CD4-positive, alpha-beta T cell treated with Interferon alpha-2 for 1 hour (primary cell): ENCODE measurements around the gene COL19A1.
"Not testable (repeated sequence)": the region's sequence is repeated elsewhere in the genome, so short reads cannot be mapped to it uniquely, and the experiment has no call there.

Experiments used
- DNase-seq, 2 donors: peaks; one replicate each; pipeline ENCODE4 v3.0.0-alpha.2; 2020 to 2022

Gene COL19A1

GRCh38 chr6:69973763-69974162 lies 107.4 kb downstream of the COL19A1 start:
- DNase-seq: no peak

GRCh38 chr6:69974193-69974592 lies 107.8 kb downstream of the COL19A1 start:
- DNase-seq: no peak

- DNase-seq: no peak
Measured at GRCh38 chr6:69976591-69977090, 110.3 kb downstream of the COL19A1 start.

- no peak for DNase-seq
Measured at GRCh38 chr6:69980624-69981023, 114.3 kb downstream of the COL19A1 start.

GRCh38 chr6:69984506-69984905 lies 118.2 kb downstream of the COL19A1 start:
- no peak for DNase-seq

DNA sequence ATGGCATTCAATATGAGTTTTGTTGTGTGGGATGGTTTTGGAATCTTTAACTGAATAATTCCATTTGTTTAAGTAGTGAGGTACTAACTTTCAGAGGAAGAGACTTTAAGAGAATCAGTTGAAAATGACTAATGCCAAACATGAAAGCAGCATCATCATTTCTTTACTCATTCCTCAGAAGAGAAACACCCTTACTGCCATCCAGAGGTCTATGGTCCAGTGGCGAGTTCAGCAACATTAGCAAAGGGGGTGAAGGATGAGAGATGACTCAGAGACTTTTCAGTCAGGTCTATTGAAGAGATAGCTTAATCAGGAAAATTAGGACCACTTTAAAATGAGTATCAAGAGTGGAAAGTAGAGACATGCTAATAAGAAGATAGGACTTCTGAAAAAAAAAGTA lies 118.8 kb downstream of the COL19A1 start:
- no peak for DNase-seq

- no peak for DNase-seq
Measured at GRCh38 chr6:69987550-69987949, 121.2 kb downstream of the COL19A1 start.

GRCh38 chr6:69988458-69989126 lies 122.2 kb downstream of the COL19A1 start:
- DNase-seq: no peak

- no peak for DNase-seq
Measured at GRCh38 chr6:69994251-69994650, 127.9 kb downstream of the COL19A1 start.

DNA sequence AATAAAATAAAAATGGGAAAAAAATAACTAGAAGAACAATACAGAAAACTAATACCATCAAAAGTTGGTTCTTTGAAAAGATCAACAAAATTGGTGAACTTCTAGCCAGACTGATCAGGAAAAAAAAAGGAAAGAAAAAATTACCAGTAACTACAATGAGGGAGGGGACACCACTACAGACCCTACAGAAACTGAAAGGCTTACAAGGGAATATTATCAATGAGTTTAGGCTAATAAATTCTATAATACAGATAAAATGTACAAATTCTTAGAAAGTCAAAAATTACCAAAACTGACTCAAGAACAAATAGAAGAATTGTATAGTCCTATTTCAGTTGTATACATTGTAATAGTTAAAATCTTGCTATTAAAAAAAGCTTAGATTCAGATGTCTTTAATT lies 141.8 kb downstream of the COL19A1 start:
- no peak for DNase-seq

GRCh38 chr6:70010339-70010738 lies 144.0 kb downstream of the COL19A1 start:
- not testable (repeated sequence) for DNase-seq

- DNase-seq: not testable (repeated sequence)
Measured at GRCh38 chr6:70023201-70023600, 156.8 kb downstream of the COL19A1 start.

- no peak for DNase-seq
Measured at GRCh38 chr6:70028246-70028645, 161.9 kb downstream of the COL19A1 start.

DNA sequence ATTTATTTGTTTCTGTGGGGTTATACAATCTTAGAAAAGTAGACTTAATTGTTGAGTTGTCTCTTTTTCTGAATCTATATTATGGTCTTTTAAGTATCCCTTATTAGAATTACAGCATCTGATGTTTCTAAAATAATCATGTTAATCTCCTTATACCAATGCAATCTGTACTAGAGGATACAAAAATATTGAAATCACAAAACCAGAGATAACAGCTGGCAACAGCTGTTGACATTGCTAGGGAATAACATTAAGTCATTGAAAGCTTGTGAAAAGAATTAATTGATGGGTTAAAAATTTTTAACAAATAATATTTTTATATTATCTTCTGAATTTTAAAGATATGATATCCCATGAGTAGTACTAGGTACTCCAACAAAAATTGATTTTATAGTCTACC lies 162.6 kb downstream of the COL19A1 start:
- no peak for DNase-seq

- no peak for DNase-seq
Measured at GRCh38 chr6:70033781-70034180, 167.4 kb downstream of the COL19A1 start.

GRCh38 chr6:70037445-70037844 lies 171.1 kb downstream of the COL19A1 start:
- DNase-seq: no peak

- DNase-seq: no peak
Measured at GRCh38 chr6:70040766-70041165, 174.4 kb downstream of the COL19A1 start.

DNA sequence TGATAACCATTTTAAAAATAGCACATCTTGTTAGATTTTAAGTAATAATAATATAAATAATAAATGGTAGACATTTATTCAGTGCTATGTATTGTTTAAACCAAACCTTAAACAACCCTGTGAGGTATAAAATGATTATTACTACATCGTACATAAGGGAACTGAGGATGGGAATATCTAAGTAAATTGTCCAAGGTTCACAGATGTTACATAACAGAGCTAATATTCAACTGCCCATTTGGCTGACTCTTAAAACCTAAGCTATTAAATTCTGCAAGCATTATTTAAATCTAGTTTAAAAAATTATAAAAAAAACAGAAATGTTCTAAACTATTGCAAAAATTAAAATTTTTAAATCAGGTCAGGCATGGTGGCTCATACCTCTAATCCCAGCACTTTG lies 175.1 kb downstream of the COL19A1 start:
- DNase-seq: no peak

- no peak for DNase-seq
Measured at GRCh38 chr6:70045413-70045812, 179.1 kb downstream of the COL19A1 start.

DNA sequence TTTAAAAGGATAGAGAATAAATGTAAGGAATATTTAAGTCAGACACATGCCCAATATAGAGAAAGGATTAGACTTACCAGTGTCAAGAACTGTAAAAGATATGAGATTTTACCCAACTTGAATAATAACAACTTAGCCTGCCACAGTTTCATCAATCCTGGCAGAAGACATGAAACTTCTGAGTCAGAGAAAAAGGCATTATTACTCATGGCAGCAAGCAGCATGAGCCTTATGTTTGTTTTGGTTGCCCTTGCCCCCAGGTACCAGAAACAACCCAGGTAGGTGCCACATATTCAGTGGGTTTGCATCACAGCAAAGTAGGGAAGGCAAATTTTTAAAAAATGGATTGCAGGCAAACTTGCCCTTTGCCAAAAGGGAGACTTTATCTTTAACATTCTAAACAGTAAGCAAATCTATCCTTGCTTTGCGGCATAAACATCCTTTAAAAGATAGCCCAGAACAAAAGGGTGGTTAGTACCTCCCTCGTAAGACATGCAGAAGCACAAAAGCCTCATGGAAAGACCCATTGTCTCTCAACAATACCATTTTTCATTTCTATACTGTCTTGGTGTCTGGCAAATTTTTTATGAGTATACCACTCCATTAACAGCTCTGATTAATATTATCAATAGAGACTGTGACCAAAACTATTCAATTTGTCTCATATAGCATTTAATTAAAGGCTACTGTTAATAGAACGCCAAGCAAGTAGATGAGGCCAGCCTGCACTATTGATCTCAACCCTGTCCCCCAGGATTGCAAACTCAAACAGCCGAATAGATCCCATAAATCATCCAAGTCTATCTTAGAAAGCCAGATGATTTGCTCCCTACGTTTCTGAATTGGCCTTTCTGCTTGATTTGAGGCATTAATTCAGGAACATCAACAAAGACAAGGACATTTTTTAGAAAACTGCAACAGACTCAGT lies 185.1 kb downstream of the COL19A1 start:
- no peak for DNase-seq

DNA sequence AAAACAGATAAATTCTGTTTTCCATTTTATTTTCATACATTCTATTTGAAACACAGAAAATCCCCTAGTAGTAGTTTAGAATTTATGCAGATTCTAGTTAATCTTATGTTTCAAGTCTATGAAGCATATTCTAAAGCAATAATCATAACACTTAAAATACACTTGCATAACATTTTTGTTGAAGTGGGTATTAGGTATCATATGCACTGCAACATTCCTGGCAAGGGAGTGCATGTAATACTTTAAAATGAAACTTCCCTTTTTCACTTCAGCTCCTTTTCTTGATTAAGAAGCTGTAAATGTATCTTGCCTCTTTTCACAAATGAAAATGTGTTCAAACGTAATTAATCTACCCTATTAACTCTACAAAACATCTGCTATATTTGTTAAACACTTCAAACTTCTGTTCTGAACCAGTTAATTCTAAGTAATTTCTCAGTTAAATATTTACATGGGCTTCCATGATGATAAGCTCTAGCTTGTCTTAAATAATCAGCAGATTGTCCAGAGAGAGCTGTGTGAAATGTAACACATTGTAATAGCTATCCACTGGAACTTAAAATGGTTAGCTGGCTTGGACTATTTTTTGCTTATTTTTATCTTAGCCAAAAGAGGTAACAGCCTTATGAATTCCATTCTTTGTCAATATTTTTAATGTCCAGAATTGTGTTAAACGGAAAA lies 192.8 kb downstream of the COL19A1 start:
- DNase-seq: no peak

- DNase-seq: no peak
Measured at GRCh38 chr6:70060680-70061079, 194.3 kb downstream of the COL19A1 start.

- DNase-seq: no peak
Measured at GRCh38 chr6:70061546-70061945, 195.2 kb downstream of the COL19A1 start.
